Breast epithelium (tissue), 3 donors: Measurements from ENCODE around the gene CCDC30.

Source experiments
- POLR2AphosphoS5 ChIP-seq, 3 donors: sonication (generic); formaldehyde crosslinking; IDR thresholded peaks; one replicate each; pipeline ENCODE4 v1.6.1; 2017; ENCODE audit warnings: antibody characterized with exemption in 3 of 3
- TF ChIP-seq, protein P1 (sequence below), 3 donors: fragments of 450-650 bp; IDR thresholded peaks; one replicate each; pipeline ENCODE4 v1.5.1; 2016 to 2017; ENCODE audit warnings: antibody characterized with exemption in 3 of 3, mild to moderate bottlenecking in 3 of 3, moderate library complexity in 3 of 3

DNA sequence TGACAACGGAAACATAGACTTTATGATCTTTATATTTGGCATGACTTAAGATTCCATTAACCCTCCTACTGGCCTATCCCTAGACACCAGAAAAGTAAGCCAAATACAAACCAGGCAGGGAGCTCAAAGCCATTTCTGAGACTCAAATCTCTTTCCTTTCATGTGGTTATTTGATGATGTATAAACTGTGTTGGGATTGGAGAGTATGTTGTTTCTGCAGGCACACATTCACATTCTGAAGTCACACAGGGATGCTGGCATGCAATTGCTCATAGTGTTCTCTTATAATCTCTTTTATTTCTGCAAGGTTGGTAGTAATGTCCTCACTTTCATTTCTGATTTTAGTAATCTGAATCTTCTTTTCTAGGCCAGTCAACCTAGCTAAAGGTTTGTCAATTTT lies 13.0 kb upstream of the CCDC30 start:
- TF ChIP-seq POLR2AphosphoS5 (IDR thresholded peaks at IDR 0.05) = no peak
- TF ChIP-seq, protein P1, sequence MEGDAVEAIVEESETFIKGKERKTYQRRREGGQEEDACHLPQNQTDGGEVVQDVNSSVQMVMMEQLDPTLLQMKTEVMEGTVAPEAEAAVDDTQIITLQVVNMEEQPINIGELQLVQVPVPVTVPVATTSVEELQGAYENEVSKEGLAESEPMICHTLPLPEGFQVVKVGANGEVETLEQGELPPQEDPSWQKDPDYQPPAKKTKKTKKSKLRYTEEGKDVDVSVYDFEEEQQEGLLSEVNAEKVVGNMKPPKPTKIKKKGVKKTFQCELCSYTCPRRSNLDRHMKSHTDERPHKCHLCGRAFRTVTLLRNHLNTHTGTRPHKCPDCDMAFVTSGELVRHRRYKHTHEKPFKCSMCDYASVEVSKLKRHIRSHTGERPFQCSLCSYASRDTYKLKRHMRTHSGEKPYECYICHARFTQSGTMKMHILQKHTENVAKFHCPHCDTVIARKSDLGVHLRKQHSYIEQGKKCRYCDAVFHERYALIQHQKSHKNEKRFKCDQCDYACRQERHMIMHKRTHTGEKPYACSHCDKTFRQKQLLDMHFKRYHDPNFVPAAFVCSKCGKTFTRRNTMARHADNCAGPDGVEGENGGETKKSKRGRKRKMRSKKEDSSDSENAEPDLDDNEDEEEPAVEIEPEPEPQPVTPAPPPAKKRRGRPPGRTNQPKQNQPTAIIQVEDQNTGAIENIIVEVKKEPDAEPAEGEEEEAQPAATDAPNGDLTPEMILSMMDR (IDR thresholded peaks at IDR 0.05) = no peak
